HG03060 (cell line): ENCODE data around the gene MDH2.
A peak's percentile ranks its signal among the peaks of the same experiment; 100 is the strongest.
"Not testable (repeated sequence)": the region's sequence is repeated elsewhere in the genome, so short reads cannot be mapped to it uniquely, and the experiment has no call there.

ENCODE experiments used
- ATAC-seq: cut with Tn5 transposase; IDR thresholded peaks from one replicate; pipeline ENCODE4 v1.9.1; 2021; ENCODE audit warnings: low read depth, moderate number of reproducible peaks; ENCODE audit not compliant: unreplicated experiment

Gene MDH2, protein sequence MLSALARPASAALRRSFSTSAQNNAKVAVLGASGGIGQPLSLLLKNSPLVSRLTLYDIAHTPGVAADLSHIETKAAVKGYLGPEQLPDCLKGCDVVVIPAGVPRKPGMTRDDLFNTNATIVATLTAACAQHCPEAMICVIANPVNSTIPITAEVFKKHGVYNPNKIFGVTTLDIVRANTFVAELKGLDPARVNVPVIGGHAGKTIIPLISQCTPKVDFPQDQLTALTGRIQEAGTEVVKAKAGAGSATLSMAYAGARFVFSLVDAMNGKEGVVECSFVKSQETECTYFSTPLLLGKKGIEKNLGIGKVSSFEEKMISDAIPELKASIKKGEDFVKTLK

DNA sequence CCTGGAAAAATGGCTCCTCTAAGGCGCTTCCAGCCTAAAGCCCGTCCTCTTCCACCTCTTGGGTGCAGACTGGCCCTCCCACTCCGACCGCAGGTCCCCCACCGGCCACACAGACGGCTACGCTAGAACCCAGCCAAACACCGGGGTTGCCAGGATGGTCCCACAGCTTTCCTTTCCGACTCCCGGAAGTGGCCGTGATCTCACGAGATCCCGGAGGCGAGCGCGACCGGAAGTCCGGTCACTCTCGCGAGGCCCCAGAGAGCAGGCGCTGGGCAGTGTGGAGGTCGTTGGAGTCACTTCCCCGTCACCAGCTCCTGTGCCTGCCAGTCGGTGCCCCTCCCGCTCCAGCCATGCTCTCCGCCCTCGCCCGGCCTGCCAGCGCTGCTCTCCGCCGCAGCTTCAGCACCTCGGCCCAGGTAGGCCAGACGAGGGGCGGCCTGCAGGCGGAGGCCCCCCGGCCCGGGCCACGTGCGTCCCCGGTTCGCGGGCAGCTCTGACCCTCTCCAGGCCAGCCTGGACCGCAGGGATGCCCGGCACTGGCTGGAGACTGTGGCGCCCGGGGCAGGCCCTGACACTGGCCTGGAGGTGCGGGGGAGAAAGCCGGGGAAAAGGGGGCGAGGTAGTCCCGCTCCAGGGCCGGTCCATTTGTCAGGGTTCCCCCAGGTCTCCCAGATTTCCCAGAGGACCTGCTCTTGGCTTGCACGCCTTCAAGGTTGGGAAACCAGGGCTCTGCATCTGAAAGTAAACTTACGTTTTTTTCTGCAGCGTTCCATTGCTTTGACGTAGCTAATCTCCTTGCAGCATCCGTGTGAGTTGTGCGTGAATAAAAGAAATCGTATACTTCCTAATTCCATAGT, at the start of gene MDH2, which contains the start of gene STYXL1:
TSS of gene MDH2 (plus strand) at position 296 of the 857 bp plus-strand sequence. CDS start at position 351, 55 bp downstream.
TSS of gene STYXL1 (minus strand) at position 190 of the 857 bp plus-strand sequence. CDS start 17,477 bp downstream, outside the sequence.
- peak; percentile 87 for ATAC-seq

DNA sequence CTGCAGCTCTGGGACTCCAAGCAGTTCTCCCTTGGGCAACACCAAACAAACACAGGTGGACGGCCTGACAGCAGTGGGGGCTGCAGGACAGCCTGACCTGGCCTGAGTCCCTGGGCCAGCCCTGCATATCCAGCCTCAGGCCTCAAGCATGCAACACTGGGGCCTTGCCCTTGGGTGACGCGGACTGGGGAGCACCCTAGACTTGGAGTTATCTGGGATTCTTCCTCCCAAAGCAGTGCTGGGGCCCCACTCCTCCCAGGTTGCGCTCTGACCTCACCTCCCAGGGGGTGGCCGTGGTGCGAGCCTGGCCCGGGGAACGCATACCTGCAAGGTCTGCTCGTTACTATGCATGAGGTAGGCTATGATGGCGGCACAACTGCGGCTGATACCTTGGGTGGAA, 47.3 kb upstream of the MDH2 start:
- no peak for ATAC-seq

DNA sequence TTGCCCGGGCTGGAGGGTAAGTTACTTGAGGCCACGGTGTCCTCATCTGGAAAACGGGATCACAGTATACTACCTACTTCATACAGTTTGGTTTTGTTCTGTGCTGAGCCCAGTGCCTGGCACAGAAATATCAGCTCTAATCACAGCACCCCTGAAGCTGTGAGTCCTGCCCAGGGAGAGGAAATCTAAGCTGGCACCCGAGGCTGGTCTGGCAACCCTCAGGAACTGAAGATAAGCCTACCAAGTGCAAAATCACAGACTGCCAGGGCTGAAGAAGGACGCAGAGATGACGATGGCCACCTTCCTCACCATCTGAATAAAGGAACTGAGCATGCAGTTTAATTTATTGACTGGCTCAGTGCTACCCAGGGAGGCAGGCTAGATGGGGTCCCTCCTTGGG, 45.8 kb upstream of the MDH2 start:
- ATAC-seq, result no peak

DNA sequence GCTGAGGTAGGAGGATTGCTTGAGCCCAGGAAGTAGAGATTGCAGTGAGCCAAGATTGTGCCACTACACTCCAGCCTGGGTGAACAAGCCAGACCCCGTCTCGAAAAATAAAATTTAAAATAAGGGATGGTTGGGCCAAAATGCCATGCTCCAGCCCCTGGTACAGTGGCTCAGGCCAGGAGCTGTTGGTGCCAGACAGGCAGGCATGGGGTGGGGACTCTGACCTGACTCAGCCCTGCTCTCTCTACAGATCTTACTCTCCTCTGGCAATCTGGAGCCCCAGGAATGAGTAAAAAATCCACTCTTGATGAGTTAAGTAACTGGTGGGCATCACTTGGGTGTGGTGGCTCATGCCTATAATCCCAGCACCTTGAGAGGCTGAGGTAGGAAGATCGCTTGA, 45.1 kb upstream of the MDH2 start:
- ATAC-seq, result no peak

DNA sequence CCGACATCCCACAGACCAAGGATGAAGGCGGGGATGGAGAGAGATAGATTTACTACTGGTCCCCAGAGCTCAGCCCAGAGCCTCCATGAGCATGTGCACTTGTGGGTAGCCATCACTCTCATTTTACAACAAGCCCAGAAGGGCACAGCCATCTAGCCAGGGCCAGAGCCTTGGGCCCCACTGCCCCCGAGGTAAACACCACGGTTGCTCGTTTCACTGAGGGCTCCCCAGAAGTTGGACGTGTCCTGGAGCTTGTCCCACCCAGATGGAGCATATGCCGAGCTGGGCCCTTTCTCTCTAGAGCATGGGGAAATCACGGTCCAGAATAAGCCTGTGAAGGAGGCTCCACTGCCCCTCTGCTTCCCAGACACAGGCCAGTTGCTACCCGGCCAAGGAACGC, 44.6 kb upstream of the MDH2 start:
- no peak for ATAC-seq

DNA sequence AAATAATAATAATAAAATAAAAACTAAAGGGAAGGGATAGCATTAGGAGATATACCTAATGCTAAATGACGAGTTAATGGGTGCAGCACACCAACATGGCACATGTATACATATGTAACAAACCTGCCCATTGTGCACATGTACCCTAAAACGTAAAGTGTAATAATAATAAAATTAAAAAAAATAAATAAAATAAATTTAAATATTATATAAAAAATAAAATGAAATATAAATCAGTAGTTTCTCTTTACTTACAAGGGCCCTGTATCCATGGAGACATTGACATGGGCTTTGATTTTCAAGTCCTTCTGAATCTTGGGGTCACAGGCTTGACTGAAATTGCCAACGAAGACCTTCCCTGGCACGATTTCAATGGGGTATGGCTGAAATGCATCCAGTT, 42.9 kb upstream of the MDH2 start:
- ATAC-seq, result not testable (repeated sequence)

DNA sequence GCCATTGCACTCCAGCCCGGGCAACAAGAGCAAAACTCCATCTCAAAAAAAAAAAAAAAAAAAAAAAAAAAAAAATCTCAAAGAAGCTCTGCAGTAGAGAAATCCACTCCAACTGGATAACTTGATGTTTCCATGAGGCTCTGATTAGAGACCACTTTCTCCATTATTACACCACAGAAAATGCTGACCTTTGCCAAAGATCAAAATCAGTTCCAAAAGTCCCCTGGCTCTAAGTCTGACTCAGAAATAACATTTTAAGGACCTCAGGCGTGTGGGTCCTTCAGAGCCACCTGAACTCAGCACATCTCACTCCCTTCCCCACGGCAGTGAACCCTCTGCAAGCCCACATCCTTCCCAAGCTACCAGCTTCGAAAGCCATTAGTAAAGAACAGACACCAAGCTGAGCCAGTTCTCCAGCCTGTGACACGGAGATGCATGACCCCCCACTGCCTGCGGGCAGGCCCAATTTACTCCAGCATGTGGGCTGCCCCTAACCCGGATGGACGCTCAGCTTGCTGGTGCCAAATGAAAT, 39.7 kb upstream of the MDH2 start:
- ATAC-seq, result no peak

DNA sequence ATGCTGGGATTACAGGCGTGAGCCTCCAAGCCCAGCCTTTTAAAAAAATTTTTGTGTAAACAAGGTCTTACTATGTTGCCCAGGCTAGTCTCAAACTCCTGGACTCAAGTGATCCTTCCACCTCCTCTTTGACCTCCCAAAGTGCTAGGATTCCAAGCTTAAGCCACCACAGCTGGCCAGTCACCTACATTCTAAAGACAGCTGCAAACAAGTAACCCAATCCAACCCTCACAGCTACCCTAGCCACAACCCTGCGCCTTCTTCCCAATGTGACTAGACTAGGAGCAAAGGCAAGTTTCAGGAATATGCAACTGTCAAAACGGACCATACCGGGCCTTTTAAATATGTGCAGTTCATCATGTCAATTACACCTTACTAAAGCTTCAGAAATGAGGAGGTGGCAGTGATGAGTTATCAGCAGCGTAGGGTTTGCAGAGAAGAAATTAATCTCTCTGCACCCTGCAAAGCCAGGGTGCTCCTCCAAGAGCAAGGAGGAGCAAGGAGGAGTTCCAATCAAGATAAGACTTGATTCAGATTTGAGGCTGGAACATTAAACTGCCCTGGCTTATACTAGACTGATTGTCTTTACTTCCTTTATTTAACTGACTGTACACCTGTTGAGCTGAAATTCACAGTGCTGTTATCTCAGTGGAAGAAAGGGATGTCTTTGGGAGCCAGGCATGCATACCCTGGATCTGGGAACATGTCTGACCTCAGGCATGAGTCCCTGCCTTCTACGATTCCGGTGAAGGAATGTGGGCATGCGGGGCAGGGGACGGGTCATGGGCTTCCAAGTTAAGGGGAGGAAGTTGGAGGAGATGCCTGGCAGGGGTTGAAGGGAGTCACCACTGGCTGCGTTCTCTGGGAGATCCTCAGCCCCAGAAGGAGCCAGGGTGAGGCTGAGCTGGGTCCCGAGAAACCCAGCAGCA, 38.0 kb upstream of the MDH2 start:
- no peak for ATAC-seq

DNA sequence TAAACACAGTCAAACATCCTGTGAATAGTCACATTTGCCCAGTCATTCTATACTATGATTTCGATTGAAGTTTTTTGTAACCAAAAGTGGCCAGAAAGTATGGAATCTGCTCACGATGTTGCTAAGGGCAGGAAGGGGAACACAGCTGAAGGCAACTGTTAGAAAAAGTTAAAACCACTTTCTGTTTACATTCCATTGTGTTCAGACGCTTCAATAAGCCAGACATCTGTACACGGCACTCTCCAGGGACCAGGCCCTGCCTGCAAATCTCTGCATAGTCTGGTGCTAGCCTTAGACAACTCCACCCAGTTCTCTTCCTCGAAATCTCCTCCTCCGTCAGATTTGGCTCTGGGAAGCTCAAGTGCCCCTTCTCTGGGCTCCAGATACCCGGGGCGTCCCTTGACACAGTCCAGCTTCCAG, 36.5 kb upstream of the MDH2 start:
- no peak for ATAC-seq

DNA sequence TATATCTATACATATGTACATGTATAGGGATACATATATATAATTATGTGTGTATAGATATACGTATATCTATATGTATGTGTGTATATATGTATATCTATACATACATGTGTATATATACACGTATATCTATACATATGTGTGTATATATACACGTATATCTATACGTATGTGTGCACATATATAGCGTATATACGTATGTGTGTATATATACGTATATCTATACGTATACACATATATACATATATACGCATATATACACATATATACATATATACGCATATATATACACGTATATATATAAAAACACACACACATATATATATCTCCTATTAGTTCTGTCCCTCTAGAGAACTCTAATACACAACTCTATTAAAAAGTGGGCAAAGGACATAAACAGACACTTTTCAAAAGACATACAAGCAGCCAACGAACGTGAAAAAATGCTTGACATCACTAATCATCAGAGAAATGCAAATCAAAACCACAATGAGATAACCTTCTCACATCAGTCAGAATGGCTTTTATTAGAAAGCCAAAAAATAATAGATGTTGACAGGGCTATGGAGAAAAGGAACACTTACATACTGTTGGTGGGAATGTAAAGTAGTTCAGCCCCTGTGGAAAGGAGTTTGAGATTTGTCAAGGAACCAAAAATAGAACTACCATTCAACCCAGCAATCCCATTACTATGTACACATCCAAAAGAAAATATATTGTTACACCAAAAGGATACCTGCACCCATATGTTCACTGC, 31.5 kb upstream of the MDH2 start:
- ATAC-seq, result no peak

DNA sequence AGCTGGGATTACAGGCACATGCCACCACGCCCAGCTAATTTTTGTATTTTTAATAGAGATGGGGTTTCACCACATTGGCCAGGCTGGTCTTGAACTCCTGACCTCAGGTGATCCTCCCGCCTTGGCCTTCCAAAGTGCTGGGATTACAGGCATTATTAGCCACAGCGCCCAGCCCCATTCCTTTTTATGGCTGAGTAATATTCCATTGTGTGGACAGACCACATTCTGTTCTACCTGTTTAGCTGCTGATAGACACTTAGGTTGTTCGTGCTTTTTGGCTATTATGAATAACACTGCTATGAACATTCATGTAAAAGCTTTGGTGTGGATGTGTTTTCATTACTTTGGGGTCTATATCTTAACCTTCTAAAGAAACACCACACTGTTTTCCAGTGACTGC, 29.4 kb upstream of the MDH2 start:
- ATAC-seq, result not testable (repeated sequence)

DNA sequence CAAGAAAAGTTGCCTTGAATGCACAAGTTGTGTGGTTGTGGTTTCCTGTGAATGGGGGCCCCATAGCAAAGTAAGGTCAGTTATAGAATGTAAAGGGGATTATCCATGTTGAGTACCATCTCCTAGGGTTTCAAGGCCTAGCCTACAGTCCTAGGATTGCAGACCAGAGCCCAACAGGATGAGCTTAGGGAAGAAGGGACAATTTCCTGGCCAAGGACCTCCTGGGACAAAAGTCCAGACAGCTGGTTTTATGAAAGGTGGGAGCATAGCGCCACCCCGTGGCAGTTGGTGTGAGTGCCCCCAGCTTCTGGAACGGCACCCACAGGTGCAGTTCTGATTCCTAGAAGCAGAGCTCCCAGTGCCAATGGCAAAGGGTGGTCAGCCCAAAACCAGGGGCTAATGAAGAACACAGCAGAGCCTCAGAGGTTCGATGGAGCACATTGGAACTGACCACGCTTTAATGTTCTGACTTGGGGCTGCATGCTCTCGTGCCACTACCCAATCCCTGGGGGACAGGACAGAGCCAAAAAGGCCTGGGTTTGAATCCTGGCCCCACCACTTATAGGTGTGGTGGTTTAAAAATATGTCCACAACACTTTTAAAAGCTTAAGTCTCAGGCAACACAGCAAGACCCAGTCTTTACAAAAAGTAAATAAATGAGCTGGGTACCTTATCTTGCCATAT, 27.7 kb upstream of the MDH2 start:
- ATAC-seq, result no peak

DNA sequence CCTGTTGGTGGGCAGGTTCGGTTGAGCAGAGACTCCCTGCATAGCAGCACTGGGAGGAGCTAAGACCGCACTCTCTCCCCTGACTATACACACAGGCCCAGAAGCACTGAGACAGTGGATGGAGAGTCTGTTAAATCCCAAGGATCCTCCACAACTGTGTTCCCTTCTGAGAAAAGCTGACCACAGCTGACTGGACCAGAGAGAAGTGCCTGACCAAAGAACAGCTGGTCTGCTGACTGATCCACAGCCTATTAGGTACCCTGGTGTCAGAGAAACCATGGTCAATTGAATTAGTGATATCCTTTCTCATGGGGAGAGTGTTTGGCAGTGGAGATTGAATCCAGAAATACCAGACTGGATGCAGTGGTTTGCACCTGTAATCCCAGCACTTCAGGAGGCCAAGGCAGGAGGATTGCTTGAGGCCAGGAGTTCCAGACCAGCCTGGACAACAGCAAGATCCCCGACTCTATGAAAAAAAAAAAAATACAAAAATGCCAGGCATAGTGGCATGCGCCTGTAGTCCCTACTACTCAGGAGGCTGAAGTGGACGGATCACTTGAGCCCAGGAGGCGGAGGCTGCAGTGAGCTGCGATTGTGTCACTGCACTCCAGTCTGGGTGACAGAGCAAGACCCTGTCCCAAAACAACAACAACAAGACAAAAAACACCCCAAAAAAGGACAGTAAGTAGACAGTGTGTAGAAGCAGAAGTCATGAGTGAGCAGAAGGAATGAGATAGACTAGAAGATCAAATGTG, 25.7 kb upstream of the MDH2 start:
- no peak for ATAC-seq

DNA sequence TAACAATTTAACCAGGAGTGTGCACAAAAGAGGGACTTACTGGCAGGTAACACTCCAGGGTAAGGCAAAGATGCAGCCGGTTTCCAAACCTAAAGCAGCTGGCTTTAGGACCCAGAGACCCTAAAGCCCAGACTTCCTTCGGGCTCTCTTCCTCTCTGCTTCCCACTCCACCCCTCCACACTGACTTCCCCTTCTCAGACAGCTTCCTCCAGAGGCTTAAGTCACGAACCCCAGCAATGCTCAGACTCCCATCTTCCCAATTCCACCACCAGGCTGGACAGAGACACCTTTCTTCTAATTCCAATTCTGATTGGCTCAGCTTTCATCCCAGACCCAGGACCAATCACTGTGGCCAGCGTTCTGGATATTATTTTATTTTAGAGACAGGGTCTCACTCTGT, 24.9 kb upstream of the MDH2 start:
- no peak for ATAC-seq

DNA sequence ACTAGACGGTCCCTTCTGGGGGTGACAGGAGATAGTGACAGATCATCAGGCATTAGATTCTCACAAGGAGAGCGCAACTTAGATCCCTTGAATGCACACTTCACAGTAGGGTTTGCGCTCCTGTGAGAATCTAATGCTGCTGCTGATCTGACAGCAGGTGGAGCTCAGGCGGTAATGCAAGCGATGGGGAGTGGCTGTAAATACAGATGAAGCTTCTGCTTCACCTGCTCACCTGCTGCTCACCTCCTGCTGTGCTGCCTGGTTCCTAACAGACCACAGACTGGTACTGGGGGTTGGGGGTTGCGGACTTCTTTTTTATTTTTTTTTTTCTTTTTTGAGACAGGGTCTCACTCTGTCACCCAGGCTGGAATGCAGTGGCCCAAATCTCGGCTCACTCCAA, 18.2 kb upstream of the MDH2 start:
- ATAC-seq, result not testable (repeated sequence)

DNA sequence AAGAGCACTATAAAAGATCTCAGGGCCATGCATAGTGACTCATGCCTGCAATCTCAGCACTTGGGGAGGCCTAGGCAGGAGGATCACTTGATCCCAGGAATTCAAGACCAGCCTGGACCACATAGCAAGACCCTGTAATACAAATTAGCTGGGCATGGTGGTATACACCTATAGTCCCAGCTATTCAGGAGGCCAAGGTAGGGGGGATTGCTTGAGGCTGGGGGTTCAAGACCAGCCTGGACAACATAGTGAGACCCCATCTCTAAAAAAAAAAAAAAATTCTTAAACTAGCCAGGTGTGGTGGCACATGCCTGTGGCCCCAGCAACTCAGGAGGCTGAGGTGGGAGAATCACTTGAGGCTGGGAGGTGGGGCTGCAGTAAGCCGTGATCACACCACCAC, 15.9 kb upstream of the MDH2 start:
- no peak for ATAC-seq

DNA sequence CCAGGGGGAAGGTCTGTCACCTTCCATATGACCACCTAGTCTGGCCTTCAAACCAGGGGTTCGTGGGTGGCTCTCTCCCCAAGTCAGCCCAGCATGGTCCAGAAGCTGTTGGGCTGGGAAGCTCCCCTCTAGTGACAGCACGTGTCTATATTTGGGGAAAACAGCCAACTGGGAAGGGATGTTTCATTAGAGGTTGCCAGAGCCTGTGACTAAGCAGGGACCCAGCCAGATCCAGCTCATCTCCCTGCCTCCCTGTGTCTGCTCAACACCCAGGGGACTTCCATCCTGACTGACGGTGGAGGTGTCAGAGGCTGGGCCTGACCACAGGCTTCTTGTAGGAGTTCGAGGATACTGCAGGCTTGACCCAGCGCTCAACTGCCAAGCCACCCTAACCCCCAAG, 10.6 kb upstream of the MDH2 start:
- no peak for ATAC-seq

DNA sequence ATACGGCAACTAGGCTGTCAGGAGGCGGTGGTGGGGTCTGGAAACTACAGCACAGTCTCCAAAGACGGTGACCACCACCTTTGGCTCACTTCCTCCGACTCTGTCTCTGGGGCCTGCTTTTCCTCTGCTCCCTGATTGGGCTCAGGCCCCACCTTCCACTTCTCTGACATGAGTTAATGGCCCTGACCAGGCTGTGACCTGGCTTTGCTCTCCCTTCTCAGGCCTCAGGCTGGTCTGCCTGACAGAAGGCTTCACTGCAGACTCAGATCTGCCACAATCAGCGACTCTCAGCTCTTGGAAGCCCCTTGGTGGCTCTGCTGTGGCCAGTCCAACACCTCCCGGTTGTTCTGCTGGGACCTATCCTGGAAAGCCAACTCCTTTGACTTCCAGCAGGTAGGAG, 7.8 kb upstream of the MDH2 start:
- ATAC-seq, result no peak
